Lower leg skin (tissue), 4 donors: Measurements from ENCODE around the gene CHD3. TPM values are rescaled to one million over a fixed set of nuclear protein-coding genes. Genes with fewer than 3 reads are reported as not detected.

Experiments
- DNase-seq, 2 donors: peaks; one replicate each; pipeline ENCODE4 v3.0.0-alpha.2; 2019; ENCODE audit warnings: low spot score in 2 of 2
- H3K4me3 ChIP-seq: fragments of 200-600 bp; sonication (generic); 2 replicates; pipeline ENCODE4 v1.5.1; 2017; ENCODE audit warnings: mild to moderate bottlenecking, low read depth; ENCODE audit not compliant: poor library complexity, severe bottlenecking
- POLR2A ChIP-seq, 2 donors: fragments of 450-650 bp; IDR thresholded peaks; one replicate each; pipeline ENCODE4 v1.6.1; 2016 to 2017; ENCODE audit warnings: antibody characterized with exemption in 2 of 2, mild to moderate bottlenecking in 1 of 2, moderate library complexity in 1 of 2
- WGBS, 2 donors: methylation state at CpG; one replicate each; pipeline ENCODE4 v1.1.5; 2018; 5-methylcytosine and 5-hydroxymethylcytosine counted together
- intact Hi-C: fragments of 100-400 bp; cut with DNase I; formaldehyde crosslinking; loops from one replicate; pipeline ENCODE4 v1.15.0; 2023; ENCODE audit warnings: low total_unique reads
- total RNA-seq, 4 donors: library from RNA; depleted of rRNA; stranded (reverse); fragments of >200 nt; gene quantifications; one replicate each; pipeline ENCODE4 v1.1.0, GENCODE V29; 2016
- TF ChIP-seq, protein P1 (sequence below), 3 donors: fragments of 450-650 bp; IDR thresholded peaks; one replicate each; pipeline ENCODE4 v1.5.1; 2016; ENCODE audit warnings: antibody characterized with exemption in 3 of 3, mild to moderate bottlenecking in 3 of 3, moderate library complexity in 2 of 3

Gene CHD3
- total RNA-seq, 4 donors from 2014 or later: 36.8 to 71.1 (median 54.8) TPM

DNA sequence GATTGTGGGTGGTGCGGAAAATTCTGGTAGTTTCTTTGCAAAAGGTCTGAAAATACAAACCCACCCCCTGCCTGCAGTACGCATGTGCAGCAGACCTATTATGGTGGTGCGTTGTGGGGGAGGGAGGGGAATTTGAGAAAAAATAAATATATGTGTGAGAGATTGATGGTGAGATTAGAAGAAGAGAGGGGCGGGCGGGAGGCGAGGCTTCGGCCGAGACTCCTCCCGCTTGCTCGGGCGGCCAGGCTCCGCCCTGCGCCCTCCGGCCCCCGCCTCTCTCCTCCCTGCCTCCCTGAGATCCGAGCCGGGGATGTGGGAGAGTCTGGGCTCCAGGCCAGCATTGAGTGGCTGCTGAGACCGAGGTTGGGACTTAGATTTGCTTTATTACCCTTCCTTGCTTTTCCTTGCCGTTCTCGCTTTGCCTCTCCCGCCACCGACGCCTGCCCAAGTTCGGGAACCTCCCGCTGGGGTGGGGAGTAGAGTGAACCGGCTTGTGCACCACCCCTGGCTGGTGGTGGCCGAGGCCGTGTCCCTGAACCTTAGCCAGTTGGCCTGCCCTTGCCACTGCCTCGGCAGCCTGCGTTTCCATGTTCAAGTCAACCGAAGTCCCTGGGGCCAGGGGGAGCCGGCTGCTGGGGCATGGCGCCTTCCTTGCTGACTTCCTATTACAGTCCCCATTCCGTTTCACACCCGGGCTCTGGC lies 956 bp upstream of the CHD3 start:
- intact Hi-C loops: no loop called here
- TF ChIP-seq POLR2A (IDR thresholded peaks at IDR 0.05): no peak
- DNase-seq: peak; percentile 90 to 97
- WGBS, 2 donors: 0 to 1% methylated on average over 35 of the region's 35 CpGs
- peak overlapping the region; percentile 30 for H3K4me3 ChIP-seq

DNA sequence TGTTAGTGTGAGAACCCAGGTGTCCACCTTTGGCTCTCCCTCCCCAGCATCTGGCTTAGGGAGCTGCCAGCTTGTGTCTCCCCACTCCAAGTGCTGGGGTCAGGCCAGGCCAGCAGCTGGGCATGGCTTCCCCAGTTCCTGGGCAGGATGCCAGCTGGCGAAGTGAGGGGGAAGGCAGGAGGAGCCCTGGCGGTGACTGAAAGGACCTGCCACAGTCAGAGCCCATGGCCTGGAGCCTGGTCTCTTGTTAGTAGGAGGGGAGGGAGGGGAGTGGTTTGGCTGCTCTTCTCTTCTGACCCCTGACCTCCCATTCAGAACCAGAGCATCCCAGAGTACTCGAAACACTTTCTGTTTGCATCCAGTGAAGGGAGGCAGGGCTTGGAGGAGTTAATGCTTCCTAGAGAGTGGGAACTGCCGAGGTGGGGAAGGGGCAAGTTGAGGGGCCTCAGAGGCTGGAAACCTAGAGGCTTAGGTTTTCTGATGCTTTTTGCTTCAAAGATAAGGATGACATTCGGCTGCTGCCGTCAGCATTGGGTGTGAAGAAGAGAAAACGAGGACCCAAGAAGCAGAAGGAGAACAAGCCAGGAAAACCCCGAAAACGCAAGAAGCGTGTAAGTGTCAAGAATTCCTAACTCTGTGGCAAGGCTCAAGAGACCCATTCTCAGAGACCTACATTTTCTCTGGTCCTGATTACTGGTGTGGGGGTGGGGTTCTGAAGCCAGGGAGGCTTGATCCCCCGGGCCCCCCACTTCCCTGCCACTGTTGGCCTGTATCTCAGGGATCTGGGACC lies 772 bp downstream of the CHD3 start:
- DNase-seq: peak; percentile 88 to 98
- H3K4me3 ChIP-seq: no peak overlapping the region
- TF ChIP-seq, protein P1, sequence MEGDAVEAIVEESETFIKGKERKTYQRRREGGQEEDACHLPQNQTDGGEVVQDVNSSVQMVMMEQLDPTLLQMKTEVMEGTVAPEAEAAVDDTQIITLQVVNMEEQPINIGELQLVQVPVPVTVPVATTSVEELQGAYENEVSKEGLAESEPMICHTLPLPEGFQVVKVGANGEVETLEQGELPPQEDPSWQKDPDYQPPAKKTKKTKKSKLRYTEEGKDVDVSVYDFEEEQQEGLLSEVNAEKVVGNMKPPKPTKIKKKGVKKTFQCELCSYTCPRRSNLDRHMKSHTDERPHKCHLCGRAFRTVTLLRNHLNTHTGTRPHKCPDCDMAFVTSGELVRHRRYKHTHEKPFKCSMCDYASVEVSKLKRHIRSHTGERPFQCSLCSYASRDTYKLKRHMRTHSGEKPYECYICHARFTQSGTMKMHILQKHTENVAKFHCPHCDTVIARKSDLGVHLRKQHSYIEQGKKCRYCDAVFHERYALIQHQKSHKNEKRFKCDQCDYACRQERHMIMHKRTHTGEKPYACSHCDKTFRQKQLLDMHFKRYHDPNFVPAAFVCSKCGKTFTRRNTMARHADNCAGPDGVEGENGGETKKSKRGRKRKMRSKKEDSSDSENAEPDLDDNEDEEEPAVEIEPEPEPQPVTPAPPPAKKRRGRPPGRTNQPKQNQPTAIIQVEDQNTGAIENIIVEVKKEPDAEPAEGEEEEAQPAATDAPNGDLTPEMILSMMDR (IDR thresholded peaks at IDR 0.05): no peak
- TF ChIP-seq POLR2A (IDR thresholded peaks at IDR 0.05): no peak
- intact Hi-C loops: no loop called here
- WGBS, 2 donors: 20 to 22% methylated on average over 11 of the region's 11 CpGs

DNA sequence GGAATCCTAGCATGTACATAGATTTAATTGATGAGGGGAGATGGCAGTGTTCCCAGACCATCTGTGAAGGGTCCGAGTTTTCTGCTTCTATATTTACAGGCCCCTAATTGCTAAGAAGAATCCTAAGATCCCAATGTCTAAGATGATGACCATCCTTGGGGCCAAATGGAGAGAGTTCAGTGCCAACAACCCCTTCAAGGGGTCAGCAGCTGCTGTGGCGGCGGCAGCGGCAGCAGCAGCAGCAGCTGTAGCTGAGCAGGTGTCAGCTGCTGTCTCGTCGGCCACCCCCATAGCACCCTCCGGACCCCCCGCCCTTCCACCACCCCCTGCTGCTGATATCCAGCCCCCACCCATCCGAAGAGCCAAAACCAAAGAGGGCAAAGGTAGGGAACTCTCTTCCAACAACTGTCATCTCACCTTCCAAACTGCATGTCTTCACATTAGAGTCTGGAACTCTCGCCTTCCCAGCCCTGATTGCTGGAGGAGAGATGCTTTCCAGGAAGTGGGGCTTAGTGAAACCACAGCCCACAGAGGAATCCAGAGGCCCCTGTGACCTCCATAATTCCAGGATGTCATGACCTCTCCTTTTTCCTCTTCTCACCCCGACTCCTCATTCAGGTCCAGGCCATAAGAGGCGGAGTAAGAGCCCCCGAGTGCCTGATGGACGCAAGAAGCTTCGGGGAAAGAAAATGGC lies 4.7 kb downstream of the CHD3 start:
- intact Hi-C loops: no loop called here
- WGBS, 2 donors: 78 to 93% methylated on average over 15 of the region's 15 CpGs
- no peak overlapping the region for H3K4me3 ChIP-seq
- TF ChIP-seq, protein P1 (IDR thresholded peaks at IDR 0.05): no peak
- no peak for TF ChIP-seq POLR2A (IDR thresholded peaks at IDR 0.05)
- peak in 1 of 2 donors; percentile 54 for DNase-seq

DNA sequence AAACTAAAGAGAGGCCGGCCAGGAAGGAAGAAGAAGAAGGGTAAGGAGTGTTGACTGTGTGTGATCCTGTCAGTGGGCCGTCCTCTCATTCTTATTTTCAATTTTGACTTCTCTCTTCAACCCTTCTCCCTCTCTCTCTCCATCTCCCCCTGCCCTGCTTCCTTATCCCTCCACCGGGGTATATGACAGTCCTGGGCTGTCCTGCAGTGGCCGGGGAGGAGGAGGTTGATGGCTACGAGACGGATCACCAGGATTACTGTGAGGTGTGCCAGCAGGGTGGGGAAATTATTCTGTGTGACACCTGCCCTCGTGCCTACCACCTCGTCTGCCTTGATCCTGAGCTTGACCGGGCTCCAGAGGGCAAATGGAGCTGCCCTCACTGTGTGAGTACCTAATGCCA lies 5.6 kb downstream of the CHD3 start:
- DNase-seq: peak in 1 of 2 donors; percentile 50
- 88 to 90% methylated on average over 9 of the region's 9 CpGs for WGBS, 2 donors
- H3K4me3 ChIP-seq: no peak overlapping the region
- TF ChIP-seq, protein P1 (IDR thresholded peaks at IDR 0.05): no peak
- TF ChIP-seq POLR2A (IDR thresholded peaks at IDR 0.05): no peak
- intact Hi-C loops: no loop called here

DNA sequence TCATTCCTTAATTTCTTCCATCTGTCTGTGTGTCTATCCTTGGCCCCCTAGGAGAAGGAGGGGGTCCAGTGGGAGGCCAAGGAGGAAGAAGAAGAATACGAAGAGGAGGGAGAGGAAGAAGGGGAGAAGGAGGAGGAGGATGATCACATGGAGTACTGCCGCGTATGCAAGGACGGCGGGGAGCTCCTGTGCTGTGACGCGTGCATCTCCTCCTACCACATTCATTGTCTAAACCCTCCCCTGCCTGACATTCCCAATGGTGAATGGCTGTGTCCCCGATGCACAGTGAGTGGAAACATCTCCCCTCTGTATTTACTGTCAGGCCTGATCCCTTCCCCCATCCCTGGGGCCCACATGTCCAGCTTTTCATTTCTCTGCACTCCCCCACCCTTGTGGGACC lies 6.3 kb downstream of the CHD3 start:
- 89 to 90% methylated on average over 8 of the region's 8 CpGs for WGBS, 2 donors
- no peak for TF ChIP-seq POLR2A (IDR thresholded peaks at IDR 0.05)
- TF ChIP-seq, protein P1 (IDR thresholded peaks at IDR 0.05): no peak
- H3K4me3 ChIP-seq: no peak overlapping the region
- intact Hi-C loops: loop anchor here (5.0 kb wide), 1 partner anchor 33 kb away; no protein-coding TSS in a partner anchor
- DNase-seq: peak in 1 of 2 donors; percentile 74

DNA sequence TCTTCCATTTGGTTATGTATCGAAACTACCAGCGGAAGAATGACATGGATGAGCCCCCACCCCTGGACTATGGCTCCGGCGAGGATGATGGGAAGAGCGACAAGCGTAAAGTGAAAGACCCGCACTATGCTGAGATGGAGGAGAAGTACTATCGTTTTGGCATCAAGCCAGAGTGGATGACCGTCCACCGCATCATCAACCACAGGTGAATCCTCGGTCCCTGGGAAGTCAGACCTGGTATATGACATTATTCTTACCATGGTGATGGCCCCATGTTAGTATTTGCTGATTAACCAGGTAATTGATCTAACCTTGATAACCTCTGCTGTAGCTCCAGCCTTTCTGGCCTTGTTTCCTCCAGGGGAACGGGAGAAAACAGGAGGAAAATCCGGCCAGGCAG lies 8.5 kb downstream of the CHD3 start:
- intact Hi-C loops: loop anchor here (5.0 kb wide), 1 partner anchor 35 kb away; no protein-coding TSS in a partner anchor
- H3K4me3 ChIP-seq: no peak overlapping the region
- 85 to 86% methylated on average over 13 of the region's 13 CpGs for WGBS, 2 donors

More for the DNA sequence above, 8.5 kb downstream of the CHD3 start:
- DNase-seq: peak in 1 of 2 donors; percentile 60
- TF ChIP-seq POLR2A (IDR thresholded peaks at IDR 0.05): no peak
- TF ChIP-seq, protein P1 (IDR thresholded peaks at IDR 0.05): no peak
